IPS DF 6.9 (cell line): Measurements from ENCODE around the gene PPP1R13L.

Experiments used
- DNase-seq: peaks from one replicate; pipeline ENCODE4 v3.0.0-alpha.2; 2013; ENCODE audit warnings: low read depth, low spot score
- H3K27ac ChIP-seq: one replicate; pipeline ENCODE4 v1.5.1; 2013; ENCODE audit warnings: low read length, control low read depth
- H3K27me3 ChIP-seq: 2 replicates; pipeline ENCODE4 v1.6.1; 2013; ENCODE audit warnings: mild to moderate bottlenecking, low read length; ENCODE audit not compliant: control insufficient read depth, insufficient read depth
- H3K36me3 ChIP-seq: 2 replicates; pipeline ENCODE4 v1.6.1; 2013; ENCODE audit warnings: low read length; ENCODE audit not compliant: control insufficient read depth, insufficient read depth
- H3K4me1 ChIP-seq: 2 replicates; pipeline ENCODE4 v1.6.1; 2013; ENCODE audit warnings: low read length; ENCODE audit not compliant: control insufficient read depth, insufficient read depth
- H3K4me3 ChIP-seq: 2 replicates; pipeline ENCODE4 v1.5.1; 2013; ENCODE audit warnings: mild to moderate bottlenecking, low read length
- H3K9me3 ChIP-seq: 2 replicates; pipeline ENCODE4 v1.6.1; 2013; ENCODE audit warnings: low read length, inconsistent platforms; ENCODE audit not compliant: control insufficient read depth, insufficient read depth
- WGBS: extraction: QIAGEN DNeasy Blood & Tissue Kit; methylation state at CpG from one replicate; pipeline ENCODE4 v1.1.7; 2013; ENCODE audit warnings: mixed read lengths, missing lambda C conversion rate; ENCODE audit not compliant: insufficient read length, insufficient coverage; 5-methylcytosine and 5-hydroxymethylcytosine counted together

Gene PPP1R13L, protein sequence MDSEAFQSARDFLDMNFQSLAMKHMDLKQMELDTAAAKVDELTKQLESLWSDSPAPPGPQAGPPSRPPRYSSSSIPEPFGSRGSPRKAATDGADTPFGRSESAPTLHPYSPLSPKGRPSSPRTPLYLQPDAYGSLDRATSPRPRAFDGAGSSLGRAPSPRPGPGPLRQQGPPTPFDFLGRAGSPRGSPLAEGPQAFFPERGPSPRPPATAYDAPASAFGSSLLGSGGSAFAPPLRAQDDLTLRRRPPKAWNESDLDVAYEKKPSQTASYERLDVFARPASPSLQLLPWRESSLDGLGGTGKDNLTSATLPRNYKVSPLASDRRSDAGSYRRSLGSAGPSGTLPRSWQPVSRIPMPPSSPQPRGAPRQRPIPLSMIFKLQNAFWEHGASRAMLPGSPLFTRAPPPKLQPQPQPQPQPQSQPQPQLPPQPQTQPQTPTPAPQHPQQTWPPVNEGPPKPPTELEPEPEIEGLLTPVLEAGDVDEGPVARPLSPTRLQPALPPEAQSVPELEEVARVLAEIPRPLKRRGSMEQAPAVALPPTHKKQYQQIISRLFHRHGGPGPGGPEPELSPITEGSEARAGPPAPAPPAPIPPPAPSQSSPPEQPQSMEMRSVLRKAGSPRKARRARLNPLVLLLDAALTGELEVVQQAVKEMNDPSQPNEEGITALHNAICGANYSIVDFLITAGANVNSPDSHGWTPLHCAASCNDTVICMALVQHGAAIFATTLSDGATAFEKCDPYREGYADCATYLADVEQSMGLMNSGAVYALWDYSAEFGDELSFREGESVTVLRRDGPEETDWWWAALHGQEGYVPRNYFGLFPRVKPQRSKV

GRCh38 chr19:45404557-45405434 is at the start of gene PPP1R13L:
PPP1R13L (minus strand) TSS chr19:45405069; CDS start chr19:45398318, 6,751 bp downstream.
- Histone ChIP-seq H3K9me3 (no peaks in the 10 kb centered on the region), H3K27me3 (no peaks in the 10 kb centered on the region), H3K4me3 (peak within 1 kb of the TSS; percentile 93; the same call in 1 of the 2 replicates), H3K4me1 (no peaks in the 10 kb centered on the region), H3K27ac (no peak within 1 kb of the TSS), H3K36me3 (peaks cover 6% of the 10 kb centered on the region)
- no peak for DNase-seq
- no CpG with 5 or more reads among the region's 46 CpGs for WGBS

GRCh38 chr19:45451850-45452387 is 47.0 kb upstream of the PPP1R13L start:
- H3K27me3 ChIP-seq = peaks cover 2% of the 10 kb centered on the region; the same call in 1 of the 2 replicates
- no peak overlapping the region for H3K27ac ChIP-seq
- WGBS = no CpG with 5 or more reads among the region's 12 CpGs
- H3K4me3 ChIP-seq = no peak overlapping the region
- H3K9me3 ChIP-seq = no peaks in the 10 kb centered on the region
- no peaks in the 10 kb centered on the region for H3K36me3 ChIP-seq
- no peak for DNase-seq
- H3K4me1 ChIP-seq = peaks cover 7% of the 10 kb centered on the region; the same call in 1 of the 2 replicates

- Histone ChIP-seq H3K36me3 (no peaks in the 10 kb centered on the region), H3K4me3 (peak overlapping the region; percentile 37; the same call in 1 of the 2 replicates), H3K27me3 (peaks cover 2% of the 10 kb centered on the region; the same call in 1 of the 2 replicates), H3K4me1 (peaks cover 7% of the 10 kb centered on the region; the same call in 1 of the 2 replicates), H3K9me3 (no peaks in the 10 kb centered on the region), H3K27ac (no peak overlapping the region)
- no peak for DNase-seq
- no CpG with 5 or more reads among the region's 28 CpGs for WGBS
Measured at GRCh38 chr19:45451131-45451849, 46.4 kb upstream of the PPP1R13L start.

DNA sequence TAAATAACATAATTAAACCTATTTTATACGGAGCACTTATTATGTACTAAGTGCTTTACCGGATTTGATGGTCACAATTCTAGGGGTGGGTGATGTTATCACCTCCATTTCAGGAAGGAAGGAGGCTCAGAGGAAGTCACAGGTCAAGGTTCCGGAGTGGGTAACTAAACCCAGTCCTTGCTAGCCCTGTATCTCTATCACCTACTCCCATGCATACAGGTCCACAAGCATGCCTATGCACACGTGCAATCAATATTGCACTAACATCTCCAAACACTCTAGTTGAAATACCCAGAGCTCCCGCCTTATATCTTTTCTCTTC is 45.1 kb upstream of the PPP1R13L start:
- H3K27ac ChIP-seq = no peak overlapping the region
- no CpG with 5 or more reads among the region's 5 CpGs for WGBS
- no peak for DNase-seq

GRCh38 chr19:45448887-45449299 is 44.0 kb upstream of the PPP1R13L start:
- peaks cover 2% of the 10 kb centered on the region; the same call in 1 of the 2 replicates for H3K27me3 ChIP-seq
- H3K4me3 ChIP-seq = no peak overlapping the region
- no peak for DNase-seq
- WGBS = no CpG with 5 or more reads among the region's 7 CpGs
- no peaks in the 10 kb centered on the region for H3K9me3 ChIP-seq
- no peak overlapping the region for H3K27ac ChIP-seq
- no peaks in the 10 kb centered on the region for H3K36me3 ChIP-seq
- H3K4me1 ChIP-seq = peaks cover 2% of the 10 kb centered on the region; the same call in 1 of the 2 replicates

More for the DNA sequence above, 45.1 kb upstream of the PPP1R13L start:
- Histone ChIP-seq H3K27me3 (peaks cover 2% of the 10 kb centered on the region; the same call in 1 of the 2 replicates), H3K9me3 (no peaks in the 10 kb centered on the region), H3K4me3 (no peak overlapping the region; the same call in 1 of the 2 replicates), H3K4me1 (peaks cover 2% of the 10 kb centered on the region; the same call in 1 of the 2 replicates), H3K36me3 (no peaks in the 10 kb centered on the region)

DNA sequence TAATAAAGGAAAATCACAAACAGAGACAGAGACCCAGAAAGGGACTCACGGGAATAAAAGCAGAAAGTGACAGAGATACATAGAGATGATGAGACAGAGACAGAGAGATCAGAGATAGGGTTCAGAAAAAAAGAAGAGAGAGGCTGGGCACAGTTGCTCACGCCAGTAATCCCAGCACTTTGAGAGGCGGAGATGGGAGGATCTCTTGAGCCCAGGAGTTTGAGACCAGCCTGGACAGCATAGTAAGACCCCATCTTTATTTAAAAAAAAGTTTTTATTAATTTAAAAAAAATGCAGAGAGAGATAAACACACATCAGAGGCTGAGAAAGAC is 43.5 kb upstream of the PPP1R13L start:
- no peak overlapping the region for H3K27ac ChIP-seq
- H3K4me3 ChIP-seq = no peak overlapping the region
- peaks cover 2% of the 10 kb centered on the region; the same call in 1 of the 2 replicates for H3K27me3 ChIP-seq
- DNase-seq = no peak
- no CpG with 5 or more reads among the region's 3 CpGs for WGBS
- peaks cover 2% of the 10 kb centered on the region; the same call in 1 of the 2 replicates for H3K4me1 ChIP-seq
- H3K36me3 ChIP-seq = no peaks in the 10 kb centered on the region
- no peaks in the 10 kb centered on the region for H3K9me3 ChIP-seq

- DNase-seq = no peak
- no peak overlapping the region for H3K27ac ChIP-seq
- no CpG with 5 or more reads among the region's 7 CpGs for WGBS
- peaks cover 2% of the 10 kb centered on the region; the same call in 1 of the 2 replicates for H3K27me3 ChIP-seq
- no peak overlapping the region for H3K4me3 ChIP-seq
- peaks cover 5% of the 10 kb centered on the region; the same call in 1 of the 2 replicates for H3K4me1 ChIP-seq
- H3K36me3 ChIP-seq = no peaks in the 10 kb centered on the region
- no peaks in the 10 kb centered on the region for H3K9me3 ChIP-seq
Measured at GRCh38 chr19:45446944-45447343, 42.1 kb upstream of the PPP1R13L start.

GRCh38 chr19:45446295-45446694 is 41.4 kb upstream of the PPP1R13L start:
- Histone ChIP-seq H3K4me3 (no peak overlapping the region), H3K9me3 (no peaks in the 10 kb centered on the region), H3K4me1 (peaks cover 5% of the 10 kb centered on the region; the same call in 1 of the 2 replicates), H3K27me3 (no peaks in the 10 kb centered on the region), H3K36me3 (no peaks in the 10 kb centered on the region), H3K27ac (no peak overlapping the region)
- WGBS = no CpG with 5 or more reads among the region's 6 CpGs
- DNase-seq = no peak

GRCh38 chr19:45445139-45445538 is 40.3 kb upstream of the PPP1R13L start:
- Histone ChIP-seq H3K4me1 (peaks cover 6% of the 10 kb centered on the region), H3K27ac (no peak overlapping the region), H3K36me3 (no peaks in the 10 kb centered on the region), H3K9me3 (no peaks in the 10 kb centered on the region), H3K4me3 (no peak overlapping the region), H3K27me3 (no peaks in the 10 kb centered on the region)
- no peak for DNase-seq
- no CpG with 5 or more reads among the region's 4 CpGs for WGBS
